Measurements from ENCODE around the gene CLRN1. TPM values are rescaled to one million over a fixed set of nuclear protein-coding genes. Genes with fewer than 3 reads are reported as not detected.

Gene CLRN1
- total and polyA plus RNA-seq, 4 donors: not detected

DNA sequence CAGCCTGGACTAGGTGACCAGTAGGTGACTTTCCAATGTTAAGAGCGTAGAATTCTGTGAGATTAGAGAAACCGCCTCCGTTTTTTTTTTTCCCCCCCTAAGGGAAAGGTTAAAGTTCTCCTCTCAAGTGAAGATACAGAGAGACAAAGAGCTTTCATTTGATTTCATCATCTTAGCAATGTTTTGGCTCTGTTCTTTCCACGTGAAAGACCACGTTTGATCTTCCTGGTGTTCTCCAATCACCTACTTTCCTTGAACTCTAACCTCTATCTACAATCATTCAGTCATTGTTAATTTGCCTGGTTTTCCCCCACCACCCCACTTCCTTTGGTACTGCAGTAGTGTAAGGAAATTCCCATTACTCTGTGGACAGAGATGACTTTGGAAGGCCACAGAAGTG is 36.9 kb upstream of the CLRN1 start:
- no peaks in the 10 kb centered on the region for H3K36me3 ChIP-seq (ENCODE audit: control insufficient read depth in 1 of 2, insufficient read depth in 2 of 2, low read length in 1 of 2)
- no peak overlapping the region for H3K4me3 ChIP-seq (ENCODE audit: low read length in 2 of 2)
- ATAC-seq (ENCODE audit: low FRiP score): no peak
- no peak overlapping the region for H3K27ac ChIP-seq (ENCODE audit: low read depth in 1 of 2, low read length in 2 of 2)
- no peaks in the 10 kb centered on the region for H3K9me3 ChIP-seq (ENCODE audit: control insufficient read depth, low read length)
- intact Hi-C loops (cut with DNase I): no loop called here
- no peaks in the 10 kb centered on the region for H3K4me1 ChIP-seq (ENCODE audit: control insufficient read depth in 1 of 2, insufficient read depth in 2 of 2, low read length in 2 of 2)
- WGBS, 2 donors: 90 to 94% methylated on average over 5 of the region's 5 CpGs
- no peak for DNase-seq
- peaks cover 0 to 2% of the 10 kb centered on the region in 2 donors for H3K27me3 ChIP-seq (ENCODE audit: control insufficient read depth in 1 of 2, insufficient read depth in 2 of 2, low read length in 1 of 2)

DNA sequence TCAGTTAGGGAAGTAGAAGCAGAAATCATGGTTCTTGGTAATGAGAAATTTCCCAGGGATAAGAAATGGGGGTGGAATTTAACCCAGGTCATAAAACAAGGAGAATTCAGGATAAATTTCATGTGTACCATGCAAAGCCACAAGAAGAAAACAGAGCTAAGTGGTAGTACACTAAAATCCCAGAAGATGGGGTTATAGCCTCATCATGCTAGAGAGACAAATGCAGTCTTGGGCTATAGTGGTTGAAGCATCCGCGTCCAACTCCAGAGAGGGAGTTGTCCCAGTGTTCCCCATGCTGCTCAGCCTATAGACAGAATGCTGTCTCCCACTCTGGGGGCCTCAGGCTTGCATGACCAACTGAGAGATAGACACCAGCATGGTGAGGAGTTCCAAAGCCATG is 36.2 kb upstream of the CLRN1 start:
- Histone ChIP-seq H3K4me1 (ENCODE audit: control insufficient read depth in 1 of 2, insufficient read depth in 2 of 2, low read length in 2 of 2) (no peaks in the 10 kb centered on the region), H3K36me3 (ENCODE audit: control insufficient read depth in 1 of 2, insufficient read depth in 2 of 2, low read length in 1 of 2) (no peaks in the 10 kb centered on the region), H3K27ac (ENCODE audit: low read depth in 1 of 2, low read length in 2 of 2) (no peak overlapping the region), H3K9me3 (ENCODE audit: control insufficient read depth, low read length) (no peaks in the 10 kb centered on the region), H3K27me3 (ENCODE audit: control insufficient read depth in 1 of 2, insufficient read depth in 2 of 2, low read length in 1 of 2) (peaks cover 0 to 2% of the 10 kb centered on the region in 2 donors), H3K4me3 (ENCODE audit: low read length in 2 of 2) (no peak overlapping the region)
- intact Hi-C loops (cut with DNase I): no loop called here
- ATAC-seq (ENCODE audit: low FRiP score): no peak
- WGBS, 2 donors: 26 to 35% methylated on average over 2 of the region's 2 CpGs
- DNase-seq: no peak

GRCh38 chr3:151003768-151004134 is 31.2 kb upstream of the CLRN1 start:
- Histone ChIP-seq H3K9me3 (ENCODE audit: control insufficient read depth, low read length) (no peaks in the 10 kb centered on the region), H3K4me1 (ENCODE audit: control insufficient read depth in 1 of 2, insufficient read depth in 2 of 2, low read length in 2 of 2) (no peaks in the 10 kb centered on the region), H3K27ac (ENCODE audit: low read depth in 1 of 2, low read length in 2 of 2) (no peak overlapping the region), H3K27me3 (ENCODE audit: control insufficient read depth in 1 of 2, insufficient read depth in 2 of 2, low read length in 1 of 2) (no peaks in the 10 kb centered on the region), H3K36me3 (ENCODE audit: control insufficient read depth in 1 of 2, insufficient read depth in 2 of 2, low read length in 1 of 2) (no peaks in the 10 kb centered on the region), H3K4me3 (ENCODE audit: low read length in 2 of 2) (no peak overlapping the region)
- no peak for DNase-seq
- WGBS, 2 donors: 76 to 82% methylated on average over 2 of the region's 2 CpGs
- ATAC-seq (ENCODE audit: low FRiP score): no peak
- intact Hi-C loops (cut with DNase I): no loop called here

GRCh38 chr3:151003029-151003767 is 30.7 kb upstream of the CLRN1 start:
- no peak for DNase-seq
- H3K27ac ChIP-seq (ENCODE audit: low read depth in 1 of 2, low read length in 2 of 2): no peak overlapping the region
- no peaks in the 10 kb centered on the region for H3K4me1 ChIP-seq (ENCODE audit: control insufficient read depth in 1 of 2, insufficient read depth in 2 of 2, low read length in 2 of 2)
- H3K27me3 ChIP-seq (ENCODE audit: control insufficient read depth in 1 of 2, insufficient read depth in 2 of 2, low read length in 1 of 2): no peaks in the 10 kb centered on the region
- WGBS, 2 donors: 72 to 83% methylated on average over 6 of the region's 6 CpGs
- intact Hi-C loops (cut with DNase I): no loop called here
- no peaks in the 10 kb centered on the region for H3K36me3 ChIP-seq (ENCODE audit: control insufficient read depth in 1 of 2, insufficient read depth in 2 of 2, low read length in 1 of 2)
- H3K9me3 ChIP-seq (ENCODE audit: control insufficient read depth, low read length): no peaks in the 10 kb centered on the region
- no peak overlapping the region for H3K4me3 ChIP-seq (ENCODE audit: low read length in 2 of 2)
- ATAC-seq (ENCODE audit: low FRiP score): no peak

GRCh38 chr3:151002003-151002981 is 29.8 kb upstream of the CLRN1 start:
- intact Hi-C loops (cut with DNase I): no loop called here
- Histone ChIP-seq H3K4me1 (ENCODE audit: control insufficient read depth in 1 of 2, insufficient read depth in 2 of 2, low read length in 2 of 2) (no peaks in the 10 kb centered on the region), H3K36me3 (ENCODE audit: control insufficient read depth in 1 of 2, insufficient read depth in 2 of 2, low read length in 1 of 2) (no peaks in the 10 kb centered on the region), H3K27ac (ENCODE audit: low read depth in 1 of 2, low read length in 2 of 2) (no peak overlapping the region), H3K27me3 (ENCODE audit: control insufficient read depth in 1 of 2, insufficient read depth in 2 of 2, low read length in 1 of 2) (no peaks in the 10 kb centered on the region), H3K9me3 (ENCODE audit: control insufficient read depth, low read length) (no peaks in the 10 kb centered on the region), H3K4me3 (ENCODE audit: low read length in 2 of 2) (no peak overlapping the region)
- 74 to 79% methylated on average over 5 of the region's 5 CpGs for WGBS, 2 donors
- DNase-seq: no peak
- ATAC-seq (ENCODE audit: low FRiP score): no peak

GRCh38 chr3:150998996-150999395 is 26.5 kb upstream of the CLRN1 start:
- Histone ChIP-seq H3K27me3 (ENCODE audit: control insufficient read depth in 1 of 2, insufficient read depth in 2 of 2, low read length in 1 of 2) (no peaks in the 10 kb centered on the region), H3K9me3 (ENCODE audit: control insufficient read depth, low read length) (no peaks in the 10 kb centered on the region), H3K4me3 (ENCODE audit: low read length in 2 of 2) (no peak overlapping the region), H3K4me1 (ENCODE audit: control insufficient read depth in 1 of 2, insufficient read depth in 2 of 2, low read length in 2 of 2) (no peaks in the 10 kb centered on the region), H3K27ac (ENCODE audit: low read depth in 1 of 2, low read length in 2 of 2) (no peak overlapping the region), H3K36me3 (ENCODE audit: control insufficient read depth in 1 of 2, insufficient read depth in 2 of 2, low read length in 1 of 2) (no peaks in the 10 kb centered on the region)
- WGBS, 2 donors: 56 to 58% methylated on average over 5 of the region's 5 CpGs
- DNase-seq (no peak), ATAC-seq (ENCODE audit: low FRiP score) (no peak)
- intact Hi-C loops (cut with DNase I): no loop called here

DNA sequence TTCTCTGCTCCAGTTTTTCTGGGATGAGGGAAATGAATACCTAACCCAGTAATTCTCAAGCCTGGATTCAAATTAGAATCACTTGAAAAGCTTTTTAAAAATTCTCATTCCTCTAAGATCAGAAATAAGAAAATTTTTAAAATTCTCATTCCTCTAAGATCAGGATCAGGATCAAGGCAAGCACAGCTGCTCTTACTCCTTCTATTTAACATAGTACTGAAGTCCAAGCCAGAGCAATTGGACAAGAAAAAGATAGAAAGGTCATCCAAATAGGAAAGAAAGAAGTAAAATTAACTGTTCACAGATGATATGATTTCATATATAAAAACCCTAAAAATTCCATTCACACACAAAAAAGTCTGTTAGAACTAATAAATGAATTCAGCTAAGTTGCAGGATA is 24.2 kb upstream of the CLRN1 start:
- no peak for ATAC-seq (ENCODE audit: low FRiP score)

DNA sequence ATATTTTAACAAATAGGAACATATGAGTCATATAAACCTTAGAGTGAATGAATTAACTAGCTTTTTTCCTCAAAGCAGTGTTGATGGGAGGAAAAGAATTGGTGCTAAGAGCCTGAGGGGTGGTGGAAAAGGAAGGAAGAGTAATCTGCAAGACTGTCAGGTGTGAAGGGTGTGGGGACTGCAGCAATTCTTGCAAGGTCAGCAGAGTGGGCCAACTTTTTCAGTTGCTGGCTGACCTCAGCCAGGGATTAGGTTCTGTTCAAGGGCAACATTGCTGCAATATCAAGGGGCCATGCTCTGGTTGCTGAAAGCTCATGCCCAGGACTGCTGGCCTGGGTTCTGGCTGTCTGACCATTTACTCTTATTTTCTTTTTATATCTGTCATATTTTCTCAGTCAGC is 23.0 kb upstream of the CLRN1 start:
- H3K9me3 ChIP-seq (ENCODE audit: control insufficient read depth, low read length): no peaks in the 10 kb centered on the region
- no peak for DNase-seq
- intact Hi-C loops (cut with DNase I): no loop called here
- no peak overlapping the region for H3K4me3 ChIP-seq (ENCODE audit: low read length in 2 of 2)
- no peak for ATAC-seq (ENCODE audit: low FRiP score)
- no peaks in the 10 kb centered on the region for H3K4me1 ChIP-seq (ENCODE audit: control insufficient read depth in 1 of 2, insufficient read depth in 2 of 2, low read length in 2 of 2)
- no peaks in the 10 kb centered on the region for H3K36me3 ChIP-seq (ENCODE audit: control insufficient read depth in 1 of 2, insufficient read depth in 2 of 2, low read length in 1 of 2)
- no peaks in the 10 kb centered on the region for H3K27me3 ChIP-seq (ENCODE audit: control insufficient read depth in 1 of 2, insufficient read depth in 2 of 2, low read length in 1 of 2)
- no peak overlapping the region for H3K27ac ChIP-seq (ENCODE audit: low read depth in 1 of 2, low read length in 2 of 2)

More for the DNA sequence above, 24.2 kb upstream of the CLRN1 start:
- Histone ChIP-seq H3K4me3 (ENCODE audit: low read length in 2 of 2) (no peak overlapping the region), H3K27me3 (ENCODE audit: control insufficient read depth in 1 of 2, insufficient read depth in 2 of 2, low read length in 1 of 2) (no peaks in the 10 kb centered on the region), H3K4me1 (ENCODE audit: control insufficient read depth in 1 of 2, insufficient read depth in 2 of 2, low read length in 2 of 2) (no peaks in the 10 kb centered on the region), H3K27ac (ENCODE audit: low read depth in 1 of 2, low read length in 2 of 2) (no peak overlapping the region), H3K36me3 (ENCODE audit: control insufficient read depth in 1 of 2, insufficient read depth in 2 of 2, low read length in 1 of 2) (no peaks in the 10 kb centered on the region), H3K9me3 (ENCODE audit: control insufficient read depth, low read length) (no peaks in the 10 kb centered on the region)
- intact Hi-C loops (cut with DNase I): no loop called here
- DNase-seq: no peak

- intact Hi-C loops (cut with DNase I): no loop called here
- H3K36me3 ChIP-seq (ENCODE audit: control insufficient read depth in 1 of 2, insufficient read depth in 2 of 2, low read length in 1 of 2): no peaks in the 10 kb centered on the region
Observed at GRCh38 chr3:150989208-150989607, 16.7 kb upstream of the CLRN1 start.

More at GRCh38 chr3:150989208-150989607, 16.7 kb upstream of the CLRN1 start:
- ATAC-seq (ENCODE audit: low FRiP score) (no peak), DNase-seq (no peak)
- no peak overlapping the region for H3K27ac ChIP-seq (ENCODE audit: low read depth in 1 of 2, low read length in 2 of 2)
- 76 to 93% methylated on average over 2 of the region's 2 CpGs for WGBS, 2 donors
- no peaks in the 10 kb centered on the region for H3K4me1 ChIP-seq (ENCODE audit: control insufficient read depth in 1 of 2, insufficient read depth in 2 of 2, low read length in 2 of 2)
- H3K4me3 ChIP-seq (ENCODE audit: low read length in 2 of 2): no peak overlapping the region
- H3K9me3 ChIP-seq (ENCODE audit: control insufficient read depth, low read length): peaks cover 1% of the 10 kb centered on the region
- no peaks in the 10 kb centered on the region for H3K27me3 ChIP-seq (ENCODE audit: control insufficient read depth in 1 of 2, insufficient read depth in 2 of 2, low read length in 1 of 2)

Measured in aorta (tissue), 5 donors.